RPMI7951 (cell line): Measurements from ENCODE around the gene TKTL1. TPM values are rescaled to one million over a fixed set of nuclear protein-coding genes. Genes with fewer than 3 reads are reported as not detected.
"Not testable (repeated sequence)": the region's sequence is repeated elsewhere in the genome, so short reads cannot be mapped to it uniquely, and the experiment has no call there.

ENCODE experiments used
- DNase-seq: peaks from one replicate; pipeline ENCODE4 v3.0.0-alpha.2; 2012; ENCODE audit warnings: low read depth
- total RNA-seq: library from RNA; depleted of rRNA; stranded (reverse); fragments of >200 nt; shearing (Covaris generic); gene quantifications from 2 replicates; pipeline ENCODE4 v1.2.3, GENCODE V29; 2014

Gene TKTL1
- total RNA-seq, 1 experiment from 2014 or later = not detected

DNA sequence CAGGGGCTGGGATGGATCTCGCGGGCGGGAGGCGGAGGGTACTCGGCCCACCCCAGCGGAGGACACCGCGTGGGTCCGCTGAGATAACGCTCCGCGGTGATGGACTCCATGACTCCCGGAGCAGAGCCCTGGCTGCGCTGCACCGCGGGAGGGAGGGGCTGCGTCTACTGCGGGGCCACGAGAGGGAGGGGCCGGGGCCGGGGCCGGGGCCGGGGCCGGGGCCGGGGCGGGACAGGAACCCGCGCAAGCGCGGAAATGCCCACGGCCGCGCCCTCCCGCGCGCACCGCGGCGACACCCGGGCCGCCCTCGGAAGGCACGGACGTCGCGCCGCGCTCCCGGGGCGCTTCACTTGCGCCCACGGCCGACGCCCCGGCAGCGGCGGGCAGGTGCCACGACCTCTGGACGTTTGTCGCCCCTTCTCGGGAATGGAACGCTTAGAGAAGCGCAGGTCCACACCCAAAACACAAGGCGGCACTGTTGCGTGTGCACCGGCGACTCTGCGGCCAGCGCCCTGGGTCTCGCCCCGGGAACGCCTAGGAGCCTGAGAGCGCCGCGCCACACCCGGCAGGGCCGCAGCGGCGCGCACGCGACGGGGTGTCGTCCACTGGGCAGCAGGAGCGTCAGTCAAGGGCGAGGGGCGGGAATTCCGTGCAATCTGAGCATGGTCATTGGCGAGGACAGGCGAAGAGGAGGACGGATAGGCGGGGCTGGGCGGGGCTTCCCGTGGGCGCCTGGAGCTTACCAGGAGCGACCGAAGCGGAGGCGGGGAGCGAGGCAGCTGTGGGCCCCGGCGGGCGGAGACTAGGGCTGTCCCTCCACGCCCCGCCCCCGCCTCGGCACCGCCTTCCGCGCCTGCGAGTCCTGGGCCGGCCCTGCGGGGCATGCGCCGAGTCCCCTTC, 46.1 kb downstream of the TKTL1 start:
- DNase-seq = not testable (repeated sequence)

DNA sequence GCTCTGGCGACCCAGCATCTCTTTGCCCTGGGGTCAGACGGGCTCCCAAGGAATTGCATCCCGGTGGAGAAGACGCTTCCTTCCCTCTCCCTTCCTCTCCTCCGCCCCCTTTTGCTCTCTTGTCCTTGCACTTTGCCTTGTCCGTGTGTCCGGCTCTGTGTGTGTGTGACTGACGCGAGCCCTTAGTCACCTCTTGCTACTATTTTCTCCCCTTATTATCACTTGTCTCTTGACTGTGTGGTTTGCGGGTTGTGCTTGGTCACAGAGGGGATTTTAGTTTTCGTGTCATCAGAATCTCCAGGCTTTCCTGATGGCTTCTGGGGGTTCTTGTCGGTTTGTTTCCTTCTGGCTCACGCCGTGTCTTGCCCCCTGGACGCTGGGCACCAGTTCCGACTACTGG, 47.5 kb downstream of the TKTL1 start:
- DNase-seq = not testable (repeated sequence)

DNA sequence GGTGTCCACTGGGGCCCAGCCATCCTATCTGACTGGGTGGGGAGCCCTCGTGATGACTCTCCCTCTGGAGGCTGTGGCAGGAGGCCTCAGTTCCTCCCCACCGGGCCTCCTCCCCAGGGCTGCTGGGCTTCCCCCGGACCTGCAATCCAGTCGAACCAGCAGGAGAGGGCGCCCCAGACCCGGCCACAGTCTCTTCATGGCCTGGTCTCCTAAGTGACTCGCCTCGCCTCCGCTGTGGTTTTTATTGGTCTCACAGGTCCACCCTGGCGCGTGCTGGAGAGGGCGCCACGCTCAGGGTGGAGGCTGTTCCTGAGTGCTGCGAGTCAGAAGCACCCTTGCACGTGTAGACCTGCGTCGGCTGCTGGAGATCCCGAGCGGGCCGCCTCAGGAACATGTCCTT, 48.0 kb downstream of the TKTL1 start:
- not testable (repeated sequence) for DNase-seq

DNA sequence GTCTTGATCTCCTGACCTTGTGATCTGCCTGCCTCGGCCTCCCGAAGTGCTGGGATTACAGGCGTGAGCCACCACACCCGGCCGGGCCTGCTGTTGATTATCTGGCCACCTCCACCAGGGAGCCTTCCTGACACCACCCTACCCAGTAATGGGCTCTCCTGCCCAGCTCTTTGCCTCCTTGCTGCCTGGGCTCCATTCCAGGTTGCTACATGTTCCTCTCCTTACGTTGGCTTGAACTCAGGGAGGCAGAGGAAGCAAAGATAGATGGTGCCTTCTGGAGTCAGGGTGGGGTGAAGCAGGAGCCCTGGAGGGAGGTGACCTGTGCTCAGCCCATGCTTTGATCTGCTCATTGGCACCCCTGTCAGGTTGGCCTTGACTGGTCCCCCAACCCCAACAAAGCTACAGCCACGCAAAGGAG, 52.5 kb downstream of the TKTL1 start:
- no peak for DNase-seq

DNA sequence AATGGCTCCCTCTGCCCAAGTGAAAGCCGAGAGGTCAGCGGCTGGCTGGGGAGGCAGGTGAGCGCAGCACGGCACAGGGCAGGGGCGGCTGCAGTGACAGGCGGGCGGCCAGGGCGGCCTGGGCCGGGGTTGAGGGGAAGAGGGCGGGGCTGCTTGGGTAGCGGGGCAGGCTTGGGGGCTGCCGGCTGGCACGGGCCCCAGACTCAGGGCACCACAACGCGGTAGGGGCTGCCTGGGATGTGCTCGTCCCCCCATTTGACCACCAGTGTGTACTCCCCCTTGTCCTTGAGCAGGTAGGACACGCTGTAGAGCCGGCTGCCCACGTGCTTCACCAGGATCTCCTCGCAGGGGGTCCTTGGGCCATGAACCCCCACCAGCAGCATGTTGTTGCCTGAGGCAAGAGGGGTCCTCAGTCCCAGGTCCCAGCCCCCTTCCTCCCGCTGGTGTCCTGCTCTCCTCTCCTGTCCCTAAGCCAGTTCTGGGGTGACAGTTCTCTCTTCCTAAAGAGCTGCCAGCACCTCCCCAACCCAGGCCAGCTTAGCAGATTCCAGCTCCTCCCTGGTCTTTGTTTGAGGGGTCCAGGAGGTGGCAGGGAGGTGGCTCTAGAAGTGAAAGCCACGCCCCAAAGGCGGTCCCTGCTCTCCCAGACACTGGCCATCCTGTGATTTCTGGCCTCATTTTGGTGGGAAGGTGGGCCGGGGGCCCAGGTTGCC, 53.2 kb downstream of the TKTL1 start:
- DNase-seq = no peak

DNA sequence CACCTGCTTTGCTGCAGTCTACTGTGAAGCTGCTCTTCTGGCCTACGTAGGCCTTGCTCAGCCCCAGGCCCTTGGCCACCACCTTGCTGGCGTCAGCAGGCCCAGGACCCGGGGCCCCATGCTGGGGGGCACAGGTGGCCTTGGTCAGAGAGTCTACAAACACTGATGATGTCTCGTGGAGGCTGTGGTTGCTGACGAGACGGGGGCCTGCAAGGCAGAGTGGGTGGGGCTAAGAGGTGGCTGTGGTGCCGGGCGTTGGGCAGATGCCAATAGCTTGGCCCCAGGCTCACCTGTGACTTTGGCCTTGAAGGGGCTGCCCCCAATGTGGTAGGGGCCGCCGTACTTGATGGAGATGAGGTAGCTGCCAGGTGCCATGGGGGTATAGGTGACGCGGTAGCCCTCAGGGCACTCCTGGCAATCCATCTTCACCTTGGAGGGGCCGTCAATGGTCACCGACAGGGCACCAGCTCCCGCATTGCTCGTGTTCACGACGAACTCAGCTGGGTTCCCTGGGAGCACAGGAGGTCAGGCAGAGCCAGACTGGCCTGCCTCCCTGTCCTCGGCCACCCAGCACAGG, 53.9 kb downstream of the TKTL1 start:
- DNase-seq = no peak

DNA sequence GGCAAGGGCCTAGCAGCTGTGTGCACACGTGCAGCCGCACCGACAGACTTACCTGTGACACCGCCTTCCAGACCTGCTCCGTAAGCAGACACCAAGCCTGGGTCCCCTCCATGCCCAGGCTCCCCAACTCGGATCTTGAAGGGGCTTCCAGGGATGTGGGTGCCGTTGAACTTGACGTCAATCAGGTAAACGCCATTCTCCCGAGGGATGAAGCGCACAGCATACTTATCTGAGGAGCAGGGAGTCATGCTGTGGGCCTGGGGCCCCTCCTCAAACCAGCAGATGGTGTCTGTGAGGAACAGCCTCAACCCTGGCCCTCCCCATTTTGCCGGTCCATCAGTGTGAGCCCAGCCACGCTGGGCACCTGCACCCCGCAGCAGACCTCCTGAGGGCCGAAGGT, 54.4 kb downstream of the TKTL1 start:
- no peak for DNase-seq

DNA sequence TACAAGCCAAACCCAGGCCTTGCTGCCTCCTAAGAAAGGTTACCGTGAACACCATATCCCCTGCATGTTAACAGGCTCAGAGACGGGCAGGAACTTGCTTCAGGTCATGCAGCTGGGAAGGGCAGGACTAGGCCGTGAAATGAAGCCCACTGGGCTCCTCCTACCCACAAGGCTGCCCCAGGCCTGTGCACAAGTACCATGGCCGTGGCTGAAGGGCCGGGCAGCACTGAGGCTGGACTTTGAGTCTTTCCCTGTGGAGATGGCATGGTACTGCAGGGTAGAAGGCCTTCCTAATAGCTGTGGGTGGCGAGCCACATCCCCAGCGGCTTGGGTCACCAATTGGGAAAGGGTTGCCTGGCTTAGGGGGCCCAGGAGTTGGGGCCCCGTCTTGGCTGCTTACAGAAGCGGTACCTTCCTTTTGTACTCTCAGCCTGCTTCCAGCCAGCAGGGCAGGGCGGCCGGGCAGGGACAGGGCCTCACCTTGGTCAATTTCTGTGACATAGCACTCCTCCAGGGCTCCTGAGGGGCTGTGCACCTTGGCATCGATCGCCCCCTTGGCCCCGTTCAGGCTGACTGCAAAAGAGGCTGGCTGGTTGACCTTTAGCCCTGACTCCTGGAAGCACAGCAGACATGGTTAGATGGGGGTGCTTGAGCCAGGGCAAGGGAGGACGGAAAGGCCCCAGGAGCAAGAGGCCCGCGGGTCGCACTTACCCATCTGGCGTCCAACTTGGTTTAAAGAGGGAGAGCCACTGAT, 55.0 kb downstream of the TKTL1 start:
- DNase-seq = no peak

DNA sequence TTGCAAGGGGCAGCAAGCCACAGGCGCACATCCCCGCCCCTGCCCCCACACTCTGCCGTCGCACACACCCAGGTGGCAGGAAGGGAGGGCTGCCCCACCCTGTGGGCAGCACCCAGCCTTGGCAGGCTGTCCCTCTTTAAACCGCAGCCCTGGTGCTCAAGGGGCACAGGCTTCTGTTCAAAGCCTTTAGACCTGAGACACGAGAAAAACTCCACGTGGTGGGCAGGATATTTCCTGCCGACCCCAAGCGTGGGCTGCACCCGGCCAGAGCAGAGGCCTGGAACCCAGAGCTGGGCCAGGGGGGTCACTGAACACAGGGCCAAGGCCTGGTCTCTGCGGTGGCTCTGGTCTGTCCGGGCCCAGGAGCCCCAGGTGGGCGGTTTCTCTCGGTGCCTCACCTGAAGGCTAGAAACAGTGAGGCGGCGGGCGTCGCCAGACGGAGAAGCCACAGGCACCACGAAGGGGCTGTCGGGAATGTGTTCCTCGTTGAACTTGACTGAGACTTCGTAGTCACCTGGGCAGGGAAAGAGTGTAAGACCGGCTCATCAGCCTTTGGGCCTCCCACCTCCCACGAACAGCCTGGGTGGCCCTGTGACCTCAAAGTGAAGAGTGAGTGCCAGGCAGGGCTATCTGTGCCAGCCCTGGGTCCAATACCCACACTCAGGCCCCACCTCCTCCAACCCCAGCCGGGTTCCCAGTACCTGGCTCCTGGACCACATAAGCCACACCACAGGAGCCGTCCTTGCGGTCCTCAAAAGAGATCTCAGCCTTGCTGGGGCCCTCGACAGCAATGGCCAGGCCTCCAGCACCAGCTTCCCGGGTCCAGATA, 55.8 kb downstream of the TKTL1 start:
- DNase-seq = no peak

DNA sequence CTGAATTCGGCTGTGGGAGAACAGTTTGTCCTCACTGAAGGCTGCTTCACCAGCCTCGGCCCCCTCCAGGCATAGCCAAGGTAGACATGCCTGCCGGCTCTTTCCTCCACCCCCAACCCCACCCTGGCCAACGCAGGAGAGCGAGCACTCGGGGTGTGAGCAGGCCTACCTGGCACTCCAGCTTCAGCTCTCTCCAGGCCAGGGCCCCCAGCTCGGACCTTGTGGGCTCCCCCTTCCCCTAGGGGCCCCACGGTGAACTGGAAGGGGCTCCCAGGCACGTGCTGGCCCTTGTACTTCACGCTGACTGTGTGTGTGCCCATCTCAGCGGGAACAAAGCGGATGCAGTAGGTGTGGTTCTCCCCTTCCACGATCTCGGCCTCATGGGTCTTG, 56.4 kb downstream of the TKTL1 start:
- DNase-seq = no peak

DNA sequence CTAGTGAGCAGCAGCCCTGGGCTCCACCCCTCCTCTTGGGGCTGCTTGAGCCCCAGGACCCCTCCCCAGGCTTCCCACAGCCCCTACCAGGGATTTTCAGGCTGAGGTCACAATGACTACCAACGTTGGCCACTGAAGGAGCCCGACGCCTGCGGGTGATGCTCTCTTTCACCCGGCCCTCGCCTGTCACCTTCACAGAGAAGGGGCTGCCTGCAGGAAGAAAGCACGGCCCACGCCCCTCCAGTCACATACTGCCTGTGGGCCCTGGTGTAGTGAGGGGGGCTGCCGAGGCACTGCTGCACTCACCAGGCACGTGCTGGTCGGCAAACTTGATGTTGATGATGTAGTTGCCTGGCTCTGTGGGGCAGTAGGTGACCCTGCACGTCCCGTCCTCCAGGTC, 56.9 kb downstream of the TKTL1 start:
- no peak for DNase-seq

DNA sequence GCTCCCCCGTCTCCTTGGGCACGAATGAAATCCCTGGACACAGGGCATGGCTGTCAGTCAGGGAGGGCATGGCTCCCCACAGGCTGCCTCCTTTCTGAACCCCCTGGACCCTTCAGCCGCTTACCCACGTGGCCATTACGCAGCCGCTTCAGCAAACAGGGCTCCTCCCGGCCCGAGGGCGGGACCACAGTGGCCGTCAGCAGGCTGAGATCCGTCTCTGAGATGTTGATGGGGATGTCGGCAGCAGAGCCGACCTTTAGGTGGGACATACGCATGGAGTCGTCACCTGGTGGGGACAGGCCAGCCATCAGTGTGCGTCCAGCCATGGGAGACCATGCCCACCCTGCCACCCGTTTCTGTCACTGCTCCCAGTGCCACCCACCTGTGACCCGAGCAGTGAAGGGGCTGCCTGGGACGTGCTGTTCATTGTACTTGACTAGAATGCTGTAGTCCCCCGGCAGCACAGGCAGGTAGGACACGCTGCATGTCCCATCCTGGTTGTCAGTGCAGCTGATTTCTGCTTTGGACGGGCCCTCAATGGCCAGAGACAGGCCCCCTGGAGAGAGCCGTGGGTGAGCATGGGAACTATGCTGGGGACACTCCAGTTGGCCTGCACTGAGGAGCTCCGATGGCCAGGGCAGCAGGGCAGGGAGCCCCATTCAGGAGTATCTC, 57.7 kb downstream of the TKTL1 start:
- DNase-seq = no peak

DNA sequence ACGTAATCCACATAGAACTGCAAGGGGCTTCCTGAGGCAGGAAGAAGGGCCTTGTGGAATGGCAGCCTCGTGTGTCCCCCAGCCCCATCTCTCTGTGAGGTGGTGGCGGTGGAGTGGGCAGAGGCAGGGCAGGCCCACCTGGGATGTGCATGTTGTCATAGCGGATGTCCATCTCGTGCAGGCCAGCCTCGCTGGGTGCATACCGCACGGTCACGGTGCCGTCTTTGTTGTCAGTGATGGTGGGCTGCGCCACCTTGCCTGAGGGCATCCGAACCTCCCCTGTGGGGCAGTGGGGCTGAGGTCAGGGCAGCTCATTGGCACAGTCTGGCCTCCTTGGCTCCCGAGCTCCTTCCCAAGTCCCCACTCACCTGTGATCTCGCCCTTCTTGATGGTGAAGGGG, 58.4 kb downstream of the TKTL1 start:
- no peak for DNase-seq

DNA sequence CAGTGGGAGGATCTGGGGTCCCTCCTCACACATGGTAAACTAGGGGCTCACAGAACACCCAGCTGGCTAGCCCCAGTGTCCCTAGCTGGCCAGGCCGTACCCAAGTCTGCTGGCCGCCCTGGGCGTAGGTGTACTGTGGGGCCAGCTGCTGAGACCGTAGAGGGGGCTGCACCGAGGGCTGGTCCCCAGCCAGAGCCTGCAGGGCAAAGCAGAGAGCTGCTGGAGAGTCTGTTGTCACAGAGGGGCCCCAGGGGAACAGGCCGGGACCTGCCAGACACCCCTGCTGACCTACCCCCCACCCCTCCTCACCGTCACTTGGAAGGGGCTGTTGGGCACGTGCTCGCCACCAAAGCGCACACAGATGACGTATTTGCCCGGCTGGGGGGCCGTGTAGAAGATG, 58.9 kb downstream of the TKTL1 start:
- DNase-seq = no peak

DNA sequence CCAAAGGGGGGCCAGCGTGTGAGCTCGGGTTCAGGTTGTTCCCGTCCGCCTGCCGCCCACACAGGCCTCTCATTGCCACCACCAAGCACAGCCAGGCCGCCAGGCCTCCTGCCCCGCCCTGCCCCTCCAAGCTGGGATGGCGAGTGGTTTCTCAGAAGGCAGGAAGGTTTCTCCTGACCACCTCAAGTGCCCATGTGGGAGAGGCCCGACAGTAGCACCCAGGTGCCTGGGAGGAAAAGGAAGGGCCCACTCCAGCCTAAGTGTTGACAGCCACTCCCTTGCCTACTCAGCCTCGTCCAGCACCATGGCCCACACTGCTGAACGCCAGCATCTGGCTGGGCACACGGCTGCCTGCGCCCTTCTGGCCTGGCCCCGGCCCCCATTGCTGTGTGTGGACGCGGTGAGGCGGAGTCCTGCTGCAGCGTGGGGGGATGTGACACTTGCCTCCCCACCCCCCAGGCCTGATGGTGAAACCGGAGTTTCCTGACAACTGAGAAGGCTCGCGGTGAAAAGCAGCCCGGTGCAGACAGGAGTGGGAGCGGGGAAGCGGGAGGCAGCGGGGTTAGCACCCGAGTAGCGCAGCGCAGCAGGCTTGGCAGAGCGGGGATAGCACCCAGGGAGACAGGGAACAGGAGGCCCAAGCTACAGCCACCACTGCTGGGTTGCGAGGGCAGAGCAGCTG, 59.6 kb downstream of the TKTL1 start:
- DNase-seq = no peak

DNA sequence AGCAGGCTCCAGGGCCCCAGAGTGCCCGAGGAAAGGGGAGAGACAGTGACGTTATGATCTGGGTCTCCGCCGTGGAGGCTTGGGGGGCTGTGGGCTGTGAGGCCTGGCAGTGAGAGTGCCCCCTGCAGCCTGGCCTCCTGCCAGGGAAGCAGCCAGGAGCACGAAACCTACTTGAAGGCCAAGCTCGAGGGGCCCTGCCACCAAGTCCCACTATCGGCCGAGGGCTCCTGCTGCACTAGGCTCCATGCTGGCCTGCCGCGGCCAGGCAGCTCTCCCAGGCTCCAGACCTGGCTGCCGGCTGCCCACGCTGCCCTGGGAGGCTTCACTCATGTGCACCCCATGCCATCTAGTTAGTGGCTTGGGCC, 60.2 kb downstream of the TKTL1 start:
- DNase-seq = no peak

DNA sequence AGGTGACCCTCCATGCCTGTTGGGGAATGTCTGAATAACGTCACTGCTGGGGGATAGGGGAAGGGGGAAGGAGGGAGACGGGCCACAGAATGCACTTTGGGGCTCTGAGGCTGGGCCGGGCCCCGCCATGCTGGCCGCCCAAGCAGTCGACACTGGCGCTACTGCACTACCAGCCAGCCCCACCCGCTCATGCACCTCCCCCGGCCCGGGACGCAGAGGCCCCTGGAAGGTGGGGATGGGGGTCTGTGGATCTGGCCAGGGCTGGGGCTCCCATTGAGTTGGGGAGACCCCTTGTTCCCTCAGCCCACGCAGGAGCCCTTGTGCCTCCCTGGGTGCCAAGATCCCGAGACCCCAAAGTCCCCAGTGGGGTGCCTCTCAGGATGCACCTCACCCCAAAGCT, 61.0 kb downstream of the TKTL1 start:
- no peak for DNase-seq

DNA sequence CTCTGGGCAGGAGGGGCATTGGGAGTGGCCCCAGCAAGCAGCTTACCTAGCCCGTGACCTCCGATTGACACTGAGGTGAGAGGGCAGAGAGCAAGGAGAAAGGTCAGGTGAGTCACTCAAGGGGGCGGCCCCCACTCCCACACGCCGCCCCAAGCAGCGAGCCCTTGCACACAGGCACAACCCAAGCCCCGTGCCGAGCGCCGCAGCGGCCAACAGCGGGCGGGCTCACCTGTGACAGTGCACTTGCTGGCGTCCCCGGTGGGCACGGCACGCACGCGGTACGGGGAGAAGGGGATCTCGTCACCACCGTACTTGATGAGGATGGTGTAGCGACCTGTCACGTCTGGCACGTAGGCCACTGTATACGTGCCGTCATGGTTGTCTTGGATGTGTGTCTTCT, 61.6 kb downstream of the TKTL1 start:
- DNase-seq = no peak

DNA sequence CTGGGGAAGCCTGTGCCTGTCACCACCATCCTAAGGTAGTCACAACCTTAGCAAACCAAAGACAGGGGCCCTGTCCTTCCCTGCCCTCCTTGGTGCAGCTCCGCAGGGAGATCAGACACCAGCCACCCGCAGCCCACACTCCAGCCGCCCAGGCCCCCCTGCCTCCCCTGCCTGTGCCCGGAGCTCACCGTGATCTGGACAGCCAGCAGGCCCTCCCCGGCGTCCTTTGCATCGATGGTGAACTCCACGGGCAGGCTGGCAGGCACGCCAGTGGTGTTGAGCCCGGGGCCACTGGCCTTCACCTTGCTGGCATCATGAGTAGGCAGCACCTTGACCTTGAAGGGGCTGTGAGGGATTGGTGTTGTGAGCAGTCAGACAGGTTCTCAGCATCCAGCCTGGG, 62.4 kb downstream of the TKTL1 start:
- DNase-seq = no peak

DNA sequence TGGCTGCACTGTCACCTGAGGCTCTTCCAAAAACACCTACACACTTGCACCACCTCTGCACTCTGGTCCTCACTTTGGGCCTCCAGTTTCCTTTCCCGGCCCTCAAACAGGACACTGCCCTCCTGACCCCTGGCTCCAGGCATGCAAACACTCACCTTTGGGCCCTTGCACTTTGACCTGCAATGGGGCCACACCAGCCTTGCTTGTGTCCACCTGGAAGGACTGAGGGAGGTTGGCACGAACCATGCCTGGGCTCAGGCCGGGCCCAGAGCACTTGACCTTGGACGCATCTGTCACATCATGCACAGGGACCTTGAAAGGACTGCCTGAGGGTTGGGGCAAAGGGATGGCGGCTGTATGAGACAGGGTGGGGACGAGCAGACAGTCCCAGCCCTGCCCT, 63.2 kb downstream of the TKTL1 start:
- DNase-seq = no peak
